Activated naive CD8-positive, alpha-beta T cell treated with anti-CD3 and anti-CD28 coated beads, Interleukin-2, amount 10 ng/mL, durations not matched to agents 7 days and 5 days (primary cell): ENCODE measurements around the gene MB. TPM values are rescaled to one million over a fixed set of nuclear protein-coding genes. Genes with fewer than 3 reads are reported as not detected.

Experiments
- ATAC-seq: fragments of 150-1000 bp; cut with Tn5 transposase; one replicate; pipeline ENCODE4 v1.10.0; 2021; ENCODE audit warnings: low read depth, moderate library complexity
- POLR2A ChIA-PET: fragments of 350-600 bp; sonication (Branson Sonifier 250); formaldehyde crosslinking; loops from one replicate; lab custom pipeline; 2021; ENCODE audit warnings: antibody characterized with exemption; lab: Charles Lee
- DNase-seq: peaks from one replicate; pipeline ENCODE4 v3.0.0; 2021
- H3K27ac Mint-ChIP-seq: one replicate; pipeline ENCODE4 v1.8.0; 2022; ENCODE audit warnings: mild to moderate bottlenecking, mixed read lengths
- H3K27me3 Mint-ChIP-seq: one replicate; pipeline ENCODE4 v1.8.0; 2022; ENCODE audit warnings: mild to moderate bottlenecking, moderate library complexity, mixed read lengths
- H3K36me3 Mint-ChIP-seq: one replicate; pipeline ENCODE4 v1.8.0; 2021; ENCODE audit warnings: mild to moderate bottlenecking, mixed read lengths
- H3K4me1 Mint-ChIP-seq: one replicate; pipeline ENCODE4 v1.8.0; 2021; ENCODE audit warnings: mixed read lengths
- H3K4me3 Mint-ChIP-seq: one replicate; pipeline ENCODE4 v1.8.0; 2022; ENCODE audit warnings: mild to moderate bottlenecking, moderate library complexity, mixed read lengths
- H3K9me3 Mint-ChIP-seq: one replicate; pipeline ENCODE4 v1.8.0; 2021; ENCODE audit warnings: mixed read lengths
- total RNA-seq, 2 experiments: library from RNA; stranded (reverse); gene quantifications; one replicate each; pipeline ENCODE4 v1.2.3, GENCODE V29; 2021

Gene MB
- total RNA-seq, 2 experiments from 2014 or later = not detected

- Mint-ChIP-seq H3K27ac (no peak overlapping the region), H3K4me3 (no peak overlapping the region), H3K36me3 (no peaks in the 10 kb centered on the region)
These were observed 34.8 kb downstream of the MB start for GRCh38 chr22:35582218-35582860.

GRCh38 chr22:35581023-35581413 lies 36.1 kb downstream of the MB start:
- DNase-seq (no peak), ATAC-seq (no peak)
- no peak overlapping the region for H3K27ac Mint-ChIP-seq
- H3K36me3 Mint-ChIP-seq = no peaks in the 10 kb centered on the region
- POLR2A ChIA-PET = no interaction called here
- H3K4me3 Mint-ChIP-seq = no peak overlapping the region
- H3K27me3 Mint-ChIP-seq = peaks cover 3% of the 10 kb centered on the region
- no peaks in the 10 kb centered on the region for H3K4me1 Mint-ChIP-seq
- no peaks in the 10 kb centered on the region for H3K9me3 Mint-ChIP-seq

More at GRCh38 chr22:35582218-35582860, 34.8 kb downstream of the MB start:
- no peaks in the 10 kb centered on the region for H3K4me1 Mint-ChIP-seq
- peaks cover 3% of the 10 kb centered on the region for H3K27me3 Mint-ChIP-seq
- POLR2A ChIA-PET = interaction anchor here (1.2 kb wide), 1 partner anchor 231 kb away, joined by 3 read pairs; no protein-coding TSS in a partner anchor
- ATAC-seq (no peak), DNase-seq (no peak)
- no peaks in the 10 kb centered on the region for H3K9me3 Mint-ChIP-seq

GRCh38 chr22:35580351-35581022 lies 36.6 kb downstream of the MB start:
- peaks cover 3% of the 10 kb centered on the region for H3K27me3 Mint-ChIP-seq
- ATAC-seq (no peak), DNase-seq (no peak)
- H3K9me3 Mint-ChIP-seq = no peaks in the 10 kb centered on the region
- H3K27ac Mint-ChIP-seq = no peak overlapping the region
- H3K4me1 Mint-ChIP-seq = no peaks in the 10 kb centered on the region
- H3K4me3 Mint-ChIP-seq = no peak overlapping the region
- POLR2A ChIA-PET = no interaction called here
- H3K36me3 Mint-ChIP-seq = no peaks in the 10 kb centered on the region

GRCh38 chr22:35578836-35579575 lies 38.1 kb downstream of the MB start:
- POLR2A ChIA-PET = no interaction called here
- Mint-ChIP-seq H3K27ac (no peak overlapping the region), H3K9me3 (no peaks in the 10 kb centered on the region), H3K36me3 (no peaks in the 10 kb centered on the region), H3K27me3 (peaks cover 5% of the 10 kb centered on the region), H3K4me3 (no peak overlapping the region), H3K4me1 (no peaks in the 10 kb centered on the region)
- DNase-seq (no peak), ATAC-seq (no peak)

GRCh38 chr22:35577799-35578659 lies 39.1 kb downstream of the MB start:
- POLR2A ChIA-PET = no interaction called here
- Mint-ChIP-seq H3K27ac (no peak overlapping the region), H3K9me3 (no peaks in the 10 kb centered on the region), H3K27me3 (peaks cover 5% of the 10 kb centered on the region), H3K4me3 (no peak overlapping the region), H3K36me3 (no peaks in the 10 kb centered on the region), H3K4me1 (no peaks in the 10 kb centered on the region)
- DNase-seq = no peak
- no peak for ATAC-seq

- POLR2A ChIA-PET = no interaction called here
- Mint-ChIP-seq H3K27me3 (peaks cover 5% of the 10 kb centered on the region), H3K9me3 (no peaks in the 10 kb centered on the region), H3K36me3 (no peaks in the 10 kb centered on the region), H3K4me1 (no peaks in the 10 kb centered on the region), H3K27ac (no peak overlapping the region), H3K4me3 (no peak overlapping the region)
- DNase-seq = no peak
- ATAC-seq = no peak
These were observed 40.5 kb downstream of the MB start for GRCh38 chr22:35576671-35577070.

GRCh38 chr22:35575116-35575748 lies 41.9 kb downstream of the MB start:
- no peaks in the 10 kb centered on the region for H3K36me3 Mint-ChIP-seq
- no peak overlapping the region for H3K4me3 Mint-ChIP-seq
- POLR2A ChIA-PET = no interaction called here
- H3K27me3 Mint-ChIP-seq = peaks cover 5% of the 10 kb centered on the region
- no peak overlapping the region for H3K27ac Mint-ChIP-seq
- H3K4me1 Mint-ChIP-seq = no peaks in the 10 kb centered on the region
- no peak for DNase-seq
- no peaks in the 10 kb centered on the region for H3K9me3 Mint-ChIP-seq
- ATAC-seq = peak; percentile 36

GRCh38 chr22:35572556-35572955 lies 44.6 kb downstream of the MB start:
- peaks cover 8% of the 10 kb centered on the region for H3K27me3 Mint-ChIP-seq
- no peaks in the 10 kb centered on the region for H3K4me1 Mint-ChIP-seq
- DNase-seq = no peak
- no peak overlapping the region for H3K4me3 Mint-ChIP-seq
- POLR2A ChIA-PET = no interaction called here
- no peak overlapping the region for H3K27ac Mint-ChIP-seq
- no peaks in the 10 kb centered on the region for H3K36me3 Mint-ChIP-seq
- no peaks in the 10 kb centered on the region for H3K9me3 Mint-ChIP-seq
- no peak for ATAC-seq

GRCh38 chr22:35570686-35571194 lies 46.4 kb downstream of the MB start:
- ATAC-seq = no peak

GRCh38 chr22:35569916-35570315 lies 47.2 kb downstream of the MB start:
- H3K9me3 Mint-ChIP-seq = no peaks in the 10 kb centered on the region
- no peak overlapping the region for H3K27ac Mint-ChIP-seq
- H3K4me1 Mint-ChIP-seq = no peaks in the 10 kb centered on the region
- H3K27me3 Mint-ChIP-seq = peaks cover 8% of the 10 kb centered on the region
- H3K4me3 Mint-ChIP-seq = no peak overlapping the region
- DNase-seq (no peak), ATAC-seq (no peak)
- H3K36me3 Mint-ChIP-seq = no peaks in the 10 kb centered on the region
- POLR2A ChIA-PET = no interaction called here

More at GRCh38 chr22:35570686-35571194, 46.4 kb downstream of the MB start:
- DNase-seq = no peak
- Mint-ChIP-seq H3K27me3 (peaks cover 8% of the 10 kb centered on the region), H3K36me3 (no peaks in the 10 kb centered on the region), H3K9me3 (no peaks in the 10 kb centered on the region), H3K4me1 (no peaks in the 10 kb centered on the region), H3K4me3 (no peak overlapping the region), H3K27ac (no peak overlapping the region)
- POLR2A ChIA-PET = no interaction called here

- Mint-ChIP-seq H3K4me1 (no peaks in the 10 kb centered on the region), H3K4me3 (no peak overlapping the region), H3K27me3 (peaks cover 5% of the 10 kb centered on the region), H3K27ac (no peak overlapping the region), H3K9me3 (no peaks in the 10 kb centered on the region), H3K36me3 (no peaks in the 10 kb centered on the region)
- POLR2A ChIA-PET = no interaction called here
- no peak for ATAC-seq
- no peak for DNase-seq
These were observed 48.1 kb downstream of the MB start for GRCh38 chr22:35568751-35569739.
